Activated naive CD8-positive, alpha-beta T cell treated with anti-CD3 and anti-CD28 coated beads, Interleukin-2, amount 10 ng/mL, durations not matched to agents 7 days and 5 days (primary cell): ENCODE data around the gene ZNRD2. TPM values are rescaled to one million over a fixed set of nuclear protein-coding genes. Genes with fewer than 3 reads are reported as not detected.

Experiments
- ATAC-seq: fragments of 150-1000 bp; cut with Tn5 transposase; one replicate; pipeline ENCODE4 v1.10.0; 2021; ENCODE audit warnings: low read depth, moderate library complexity
- POLR2A ChIA-PET: fragments of 350-600 bp; sonication (Branson Sonifier 250); formaldehyde crosslinking; loops from one replicate; lab custom pipeline; 2021; ENCODE audit warnings: antibody characterized with exemption; lab: Charles Lee
- DNase-seq: peaks from one replicate; pipeline ENCODE4 v3.0.0; 2021
- H3K27ac Mint-ChIP-seq: one replicate; pipeline ENCODE4 v1.8.0; 2022; ENCODE audit warnings: mild to moderate bottlenecking, mixed read lengths
- H3K27me3 Mint-ChIP-seq: one replicate; pipeline ENCODE4 v1.8.0; 2022; ENCODE audit warnings: mild to moderate bottlenecking, moderate library complexity, mixed read lengths
- H3K36me3 Mint-ChIP-seq: one replicate; pipeline ENCODE4 v1.8.0; 2021; ENCODE audit warnings: mild to moderate bottlenecking, mixed read lengths
- H3K4me1 Mint-ChIP-seq: one replicate; pipeline ENCODE4 v1.8.0; 2021; ENCODE audit warnings: mixed read lengths
- H3K4me3 Mint-ChIP-seq: one replicate; pipeline ENCODE4 v1.8.0; 2022; ENCODE audit warnings: mild to moderate bottlenecking, moderate library complexity, mixed read lengths
- H3K9me3 Mint-ChIP-seq: one replicate; pipeline ENCODE4 v1.8.0; 2021; ENCODE audit warnings: mixed read lengths
- total RNA-seq, 2 experiments: library from RNA; stranded (reverse); gene quantifications; one replicate each; pipeline ENCODE4 v1.2.3, GENCODE V29; 2021

Gene ZNRD2
- total RNA-seq, 2 experiments from 2014 or later = 27.2 to 30.0 TPM

DNA sequence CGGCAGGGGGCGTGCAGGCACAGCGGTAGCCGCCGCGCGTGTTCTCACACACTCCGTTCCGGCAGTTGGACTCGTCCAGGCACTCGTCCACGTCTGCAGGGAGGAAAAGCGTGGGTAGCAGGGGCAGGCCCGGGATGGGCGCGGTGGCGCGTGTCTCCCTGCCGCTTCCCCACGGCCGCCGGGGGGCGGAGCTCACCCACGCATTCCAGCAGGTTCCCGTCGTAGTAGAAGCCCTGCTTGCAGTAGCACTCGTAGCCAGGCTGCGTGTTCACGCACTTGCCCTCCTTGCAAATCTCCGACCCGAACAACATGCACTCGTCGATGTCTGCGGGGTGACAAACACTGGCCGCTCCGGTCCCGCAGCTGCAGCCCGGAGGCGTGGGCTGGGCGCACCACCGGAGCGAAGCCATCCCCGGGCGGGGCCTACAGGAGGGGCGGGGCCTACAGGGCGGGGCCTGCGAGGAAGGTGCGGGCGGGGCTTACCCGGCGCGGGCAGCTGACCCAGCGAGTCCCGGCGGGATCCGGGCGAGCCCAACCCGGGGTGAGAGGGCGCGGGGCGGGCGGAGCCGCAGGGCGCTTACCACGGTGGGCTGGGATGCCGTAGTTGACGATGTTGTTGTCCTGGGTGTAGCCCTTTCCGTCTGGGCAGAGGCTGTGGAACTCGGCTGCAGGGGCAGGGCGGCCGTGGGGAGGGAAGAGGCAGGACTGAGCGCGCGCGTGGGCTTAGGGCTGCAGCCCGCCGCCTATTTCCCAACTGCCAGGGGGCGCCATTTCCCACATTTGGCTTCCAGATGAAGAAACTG is 29.8 kb upstream of the ZNRD2 start:
- peak; percentile 97 for DNase-seq
- Mint-ChIP-seq H3K9me3 (no peaks in the 10 kb centered on the region), H3K27ac (peak overlapping the region; percentile 83), H3K27me3 (no peaks in the 10 kb centered on the region), H3K36me3 (no peaks in the 10 kb centered on the region), H3K4me1 (peaks cover 4% of the 10 kb centered on the region), H3K4me3 (peak overlapping the region; percentile 83)
- POLR2A ChIA-PET = interaction anchor here (0.5 to 5.1 kb wide), 19 partner anchors 11 to 122 kb away, joined by 3 to 51 read pairs (median 7); partner anchors contain the start of genes EHBP1L1, FAM89B, KCNK7 and MALAT1
- ATAC-seq = peak; percentile 86

DNA sequence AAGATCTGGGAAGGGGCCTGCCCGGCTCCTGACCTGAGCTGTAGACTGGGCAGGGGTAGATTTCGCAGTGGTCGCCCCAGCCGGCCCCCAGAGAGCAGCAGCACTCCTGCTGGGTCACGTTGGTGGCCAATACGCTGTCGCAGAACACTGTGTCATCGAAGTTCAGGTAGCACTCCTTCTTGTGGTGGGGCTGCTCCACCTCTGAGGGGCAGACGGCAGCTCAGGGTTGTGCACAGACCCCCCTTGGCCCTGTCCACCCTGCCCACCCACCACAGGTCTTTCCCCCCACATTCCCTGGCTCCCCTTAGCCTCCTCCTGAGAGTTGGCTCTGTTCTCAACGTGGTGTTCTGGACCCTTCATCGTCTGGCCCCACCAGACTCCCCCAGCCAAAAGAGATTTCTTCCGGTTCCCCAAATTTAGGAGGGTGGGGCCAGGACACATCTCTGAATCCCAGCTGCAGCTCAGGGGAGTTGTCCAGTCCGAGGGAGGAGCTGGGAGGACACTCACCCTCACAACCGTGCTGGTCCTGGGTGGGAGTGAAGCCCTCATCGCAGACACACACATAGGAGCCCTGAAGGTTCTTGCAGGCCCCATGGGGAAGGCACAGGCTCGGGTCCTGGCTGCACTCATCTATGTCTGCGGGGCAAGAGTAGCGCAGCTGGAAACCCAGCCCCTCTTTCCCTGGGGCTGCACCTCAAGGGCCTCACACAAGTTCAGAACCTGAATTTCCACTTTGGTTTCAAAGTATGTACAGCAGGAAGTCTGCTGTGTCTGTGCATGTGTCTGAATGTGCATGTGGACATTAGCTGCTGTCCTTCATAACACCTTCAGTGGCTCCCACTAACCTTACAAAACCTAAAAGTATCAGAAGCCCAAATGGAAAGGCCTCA is 28.9 kb upstream of the ZNRD2 start:
- no peak for DNase-seq
- H3K9me3 Mint-ChIP-seq = no peaks in the 10 kb centered on the region
- no peaks in the 10 kb centered on the region for H3K36me3 Mint-ChIP-seq
- peaks cover 11% of the 10 kb centered on the region for H3K4me1 Mint-ChIP-seq
- POLR2A ChIA-PET = interaction anchor here (1.0 to 5.1 kb wide), 16 partner anchors 11 to 74 kb away, joined by 3 to 51 read pairs (median 9); partner anchors contain the start of genes EHBP1L1, FAM89B, KCNK7 and MALAT1
- ATAC-seq = no peak
- H3K27ac Mint-ChIP-seq = peak overlapping the region; percentile 83
- H3K4me3 Mint-ChIP-seq = peak overlapping the region; percentile 83
- no peaks in the 10 kb centered on the region for H3K27me3 Mint-ChIP-seq

DNA sequence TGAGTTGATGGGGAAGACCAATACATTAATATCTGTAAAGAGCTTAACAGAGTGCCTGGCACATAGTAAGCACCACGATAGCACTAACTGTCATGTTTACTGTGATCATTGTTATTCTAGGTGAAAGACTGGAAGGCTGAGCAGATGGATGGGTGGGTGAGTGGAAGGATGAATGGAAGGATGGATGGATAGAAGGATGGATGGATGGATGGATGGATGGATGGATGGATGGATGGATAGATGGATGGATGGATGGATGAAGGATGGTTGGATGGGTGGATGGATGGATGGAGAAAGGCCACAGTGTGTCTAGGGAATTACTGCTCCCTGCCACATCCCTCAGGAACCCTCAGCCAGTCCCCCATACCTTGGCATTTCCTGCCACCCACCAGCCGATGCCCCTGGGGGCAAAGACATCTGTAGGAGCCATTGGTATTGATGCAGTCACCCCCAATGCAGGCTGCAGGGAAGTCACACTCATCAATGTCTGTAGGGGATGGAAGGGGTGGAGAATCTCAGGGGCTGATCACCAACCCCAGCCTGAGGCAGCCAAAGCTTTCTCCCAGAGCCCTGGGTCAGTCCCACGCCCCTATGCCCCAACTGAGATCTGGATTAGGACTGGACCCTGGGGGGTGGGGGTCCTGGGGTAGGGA is 27.4 kb upstream of the ZNRD2 start:
- DNase-seq = no peak
- Mint-ChIP-seq H3K36me3 (peaks cover 2% of the 10 kb centered on the region), H3K9me3 (no peaks in the 10 kb centered on the region), H3K27ac (no peak overlapping the region), H3K4me3 (no peak overlapping the region), H3K27me3 (no peaks in the 10 kb centered on the region), H3K4me1 (peaks cover 15% of the 10 kb centered on the region)
- POLR2A ChIA-PET = interaction anchor here (0.7 to 5.1 kb wide), 4 partner anchors 9 to 46 kb away, joined by 3 to 51 read pairs (median 29); partner anchors contain the start of genes FAM89B and ZNRD2
- ATAC-seq = no peak

DNA sequence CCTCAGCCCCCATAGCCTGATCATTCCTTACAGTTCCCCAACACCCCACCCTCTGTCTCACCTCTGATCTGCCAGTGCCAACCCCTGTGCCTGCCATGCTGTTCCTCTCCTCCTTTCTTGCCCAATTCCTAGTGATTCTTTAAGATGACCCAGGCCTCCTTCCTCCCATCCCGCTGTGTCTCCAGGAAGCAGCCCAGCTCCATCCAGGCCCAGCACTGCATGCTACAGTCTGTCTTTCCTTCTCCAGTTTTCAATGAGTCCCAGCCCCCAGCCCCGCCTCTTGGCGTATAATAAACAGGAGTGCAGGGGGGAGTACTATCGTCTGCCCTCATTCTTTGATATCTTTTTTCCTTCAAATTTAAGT is 24.4 kb upstream of the ZNRD2 start:
- ATAC-seq = no peak
- Mint-ChIP-seq H3K27me3 (no peaks in the 10 kb centered on the region), H3K4me1 (peaks cover 28% of the 10 kb centered on the region), H3K27ac (peak overlapping the region; percentile 76), H3K9me3 (no peaks in the 10 kb centered on the region), H3K36me3 (peaks cover 19% of the 10 kb centered on the region), H3K4me3 (peak overlapping the region; percentile 80)
- DNase-seq = no peak
- POLR2A ChIA-PET = interaction anchor here (1.2 to 4.6 kb wide), 6 partner anchors 15 to 67 kb away, joined by 4 to 42 read pairs (median 9); partner anchors contain the start of genes FAM89B and ZNRD2

DNA sequence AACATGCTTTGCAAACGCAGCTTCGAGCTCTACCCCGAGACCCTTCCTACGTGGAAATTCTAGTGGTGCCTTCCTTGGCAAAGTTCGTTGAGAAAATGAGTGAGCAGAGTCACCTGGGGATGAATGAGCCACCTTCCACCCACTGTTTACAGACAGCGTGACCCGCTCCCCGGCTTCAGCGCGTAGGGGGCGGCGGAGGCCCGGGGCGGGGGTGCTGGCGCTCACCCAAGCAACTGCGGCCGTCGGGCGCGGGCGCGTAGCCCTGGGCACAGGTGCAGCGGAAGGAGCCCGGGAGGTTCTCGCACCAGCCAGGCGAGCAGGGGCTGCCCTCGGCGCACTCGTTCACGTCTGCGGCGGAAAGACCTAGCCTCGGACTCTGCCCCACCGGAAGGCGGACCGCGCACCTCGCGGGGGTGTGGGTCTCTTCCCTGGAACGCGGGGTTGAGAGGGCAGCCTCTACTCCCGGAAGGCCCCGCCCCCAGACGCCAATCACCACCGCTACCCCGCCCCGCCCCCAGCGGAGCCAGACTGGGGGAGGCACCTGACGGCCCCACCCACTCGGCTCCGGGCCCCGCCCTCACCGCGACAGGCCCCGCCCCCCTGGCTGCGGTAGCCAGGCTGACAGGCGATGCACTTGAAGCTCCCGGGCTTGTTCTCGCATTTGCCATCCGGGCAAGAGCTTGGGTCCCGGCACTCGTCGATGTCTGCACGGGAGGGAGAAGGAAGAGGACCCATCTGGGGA is 23.9 kb upstream of the ZNRD2 start:
- Mint-ChIP-seq H3K4me1 (peaks cover 28% of the 10 kb centered on the region), H3K27me3 (no peaks in the 10 kb centered on the region), H3K4me3 (peak overlapping the region; percentile 80), H3K27ac (peak overlapping the region; percentile 83), H3K9me3 (no peaks in the 10 kb centered on the region), H3K36me3 (peaks cover 25% of the 10 kb centered on the region)
- peak; percentile 81 for ATAC-seq
- peak; percentile 100 for DNase-seq
- POLR2A ChIA-PET = interaction anchor here (0.5 to 4.6 kb wide), 16 partner anchors 9 to 575 kb away, joined by 3 to 42 read pairs (median 4); partner anchors contain the start of genes FAM89B, MALAT1, RELA and ZNRD2

DNA sequence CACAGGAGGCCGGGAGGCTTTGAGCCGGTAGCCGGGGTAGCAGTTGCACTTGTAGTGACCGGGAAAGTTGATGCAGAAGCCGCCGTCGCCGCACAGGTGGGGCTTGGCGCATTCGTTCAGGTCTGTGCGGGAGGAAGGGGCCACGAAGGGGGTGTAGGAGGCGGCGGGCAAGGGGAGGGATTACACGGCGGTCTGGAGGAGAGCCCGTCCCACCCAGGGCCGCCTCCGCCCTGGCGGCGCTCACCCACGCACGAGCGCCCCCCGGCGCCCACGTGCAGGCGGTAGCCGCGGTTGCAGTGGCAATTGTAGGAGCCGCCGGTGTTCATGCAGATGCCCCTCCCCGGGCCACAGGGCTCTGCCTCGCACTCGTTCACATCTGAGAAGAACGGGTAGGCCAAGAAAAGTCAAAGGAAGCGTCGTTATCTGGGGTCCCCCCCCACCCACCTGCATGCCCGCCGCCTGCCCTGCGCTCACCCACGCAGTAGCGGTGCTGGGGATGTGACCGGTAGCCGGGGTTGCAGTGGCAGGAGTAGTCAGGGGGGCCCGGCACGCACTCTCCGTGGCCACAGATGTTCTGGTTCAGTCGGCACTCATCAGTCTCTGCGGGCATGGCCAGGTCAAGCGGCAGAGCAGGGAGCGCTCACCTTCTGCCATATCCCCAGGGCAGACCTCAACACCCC is 22.7 kb upstream of the ZNRD2 start:
- Mint-ChIP-seq H3K4me1 (peaks cover 39% of the 10 kb centered on the region), H3K9me3 (no peaks in the 10 kb centered on the region), H3K36me3 (peaks cover 31% of the 10 kb centered on the region), H3K27me3 (no peaks in the 10 kb centered on the region), H3K4me3 (peak overlapping the region; percentile 80), H3K27ac (peak overlapping the region; percentile 60)
- ATAC-seq (no peak), DNase-seq (peak; percentile 45)
- POLR2A ChIA-PET = interaction anchor here (1.1 to 4.6 kb wide), 8 partner anchors 10 to 142 kb away, joined by 3 to 42 read pairs (median 4); partner anchors contain the start of genes FAM89B, MALAT1 and ZNRD2

DNA sequence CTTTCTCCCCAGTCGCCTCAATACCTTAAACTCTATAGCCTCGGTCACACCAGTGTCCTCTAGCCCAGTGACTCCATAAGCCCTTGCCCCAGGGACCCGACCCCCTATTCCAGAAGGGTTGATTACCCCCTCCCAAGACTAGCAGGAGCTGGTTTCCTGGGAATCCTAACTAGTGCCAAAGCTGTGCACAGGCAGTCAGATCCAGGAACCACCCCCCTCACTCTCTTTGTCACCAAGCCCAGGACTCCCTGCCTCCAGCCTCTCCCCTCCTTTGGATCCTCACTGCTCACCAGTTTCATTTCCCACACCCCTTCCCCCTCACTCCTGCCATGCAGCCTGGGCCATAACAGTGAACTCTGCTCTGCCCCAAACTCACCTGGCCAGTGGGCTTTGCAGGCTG is 21.9 kb upstream of the ZNRD2 start:
- POLR2A ChIA-PET = interaction anchor here (1.1 to 1.9 kb wide), 3 partner anchors 17 to 46 kb away, joined by 3 to 10 read pairs (median 3); partner anchors contain the start of gene ZNRD2
- Mint-ChIP-seq H3K4me3 (peak overlapping the region; percentile 48), H3K27me3 (no peaks in the 10 kb centered on the region), H3K4me1 (peaks cover 43% of the 10 kb centered on the region), H3K27ac (peak overlapping the region; percentile 60), H3K36me3 (peaks cover 31% of the 10 kb centered on the region), H3K9me3 (no peaks in the 10 kb centered on the region)
- DNase-seq (peak; percentile 24), ATAC-seq (no peak)

DNA sequence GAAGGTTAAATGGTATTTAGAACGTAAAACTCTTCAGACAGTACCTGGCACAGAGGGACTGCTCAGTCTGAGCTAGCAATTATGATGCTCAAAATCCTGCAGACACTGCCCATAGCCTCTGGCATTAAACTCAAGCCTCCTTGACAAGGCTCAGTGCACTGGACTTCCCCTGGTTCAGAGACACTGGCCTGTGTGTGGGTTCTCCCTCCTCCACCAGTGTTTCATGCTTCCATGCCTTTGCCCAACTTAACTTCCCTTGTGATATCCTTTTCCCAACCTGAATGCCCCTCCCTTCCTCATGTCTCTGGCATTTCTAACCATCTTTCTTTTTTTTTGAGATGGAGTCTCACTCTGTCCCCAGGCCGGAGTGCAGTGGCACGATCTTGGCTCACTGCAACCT is 21.2 kb upstream of the ZNRD2 start:
- no peak for DNase-seq
- Mint-ChIP-seq H3K9me3 (no peaks in the 10 kb centered on the region), H3K27ac (no peak overlapping the region), H3K36me3 (peaks cover 31% of the 10 kb centered on the region), H3K4me3 (no peak overlapping the region), H3K4me1 (peaks cover 43% of the 10 kb centered on the region), H3K27me3 (no peaks in the 10 kb centered on the region)
- POLR2A ChIA-PET = interaction anchor here (0.6 to 1.9 kb wide), 3 partner anchors 10 to 21 kb away, joined by 3 to 10 read pairs (median 4); partner anchors contain the start of gene ZNRD2
- ATAC-seq = no peak

DNA sequence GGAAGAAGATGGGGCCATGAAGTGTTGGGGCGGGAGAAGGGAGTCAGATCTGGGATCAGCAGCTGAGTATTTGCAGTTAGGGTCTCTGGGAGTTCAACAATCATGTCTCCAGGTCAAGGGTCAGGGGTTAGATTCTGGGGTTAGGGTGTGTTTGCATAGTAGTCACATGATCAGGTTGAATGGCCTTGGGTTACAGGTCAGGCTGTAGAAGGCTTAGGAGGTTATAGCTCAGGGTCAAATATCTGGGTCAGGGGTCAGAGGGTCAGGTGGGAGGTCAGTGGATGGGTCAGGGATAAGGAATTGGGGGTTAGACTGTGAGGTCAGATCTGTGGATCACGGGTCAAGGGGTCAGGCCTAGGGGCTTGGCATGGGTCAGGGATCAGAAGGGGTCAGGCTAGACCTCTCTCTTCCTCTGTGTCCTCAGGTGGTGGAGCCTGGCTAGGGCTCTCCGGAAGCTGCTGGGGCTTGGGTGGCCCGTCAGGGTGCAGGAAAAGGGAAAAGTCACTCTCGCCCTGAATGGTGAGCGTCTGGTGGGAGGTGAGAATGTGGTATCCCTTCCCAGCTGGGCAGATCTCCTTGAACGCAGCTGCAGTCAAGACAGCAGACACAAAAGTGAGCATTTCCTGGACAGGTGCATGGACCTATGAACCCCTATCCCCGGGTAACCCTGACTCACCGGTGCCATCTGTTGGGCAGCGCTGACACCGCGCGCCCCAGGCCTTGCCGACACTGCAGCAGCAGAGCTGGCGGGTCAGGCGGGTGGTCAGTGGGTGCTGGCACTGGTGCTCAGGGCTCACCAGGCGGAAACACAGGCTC is 18.5 kb upstream of the ZNRD2 start:
- Mint-ChIP-seq H3K4me3 (no peak overlapping the region), H3K27ac (peak overlapping the region; percentile 30), H3K4me1 (peaks cover 57% of the 10 kb centered on the region), H3K9me3 (no peaks in the 10 kb centered on the region), H3K36me3 (peaks cover 29% of the 10 kb centered on the region), H3K27me3 (no peaks in the 10 kb centered on the region)
- DNase-seq (peak; percentile 74), ATAC-seq (peak; percentile 29)
- POLR2A ChIA-PET = interaction anchor here (1.0 to 3.7 kb wide), 9 partner anchors 10 to 130 kb away, joined by 3 to 34 read pairs (median 6); partner anchors contain the start of genes FAM89B, SCYL1 and ZNRD2

DNA sequence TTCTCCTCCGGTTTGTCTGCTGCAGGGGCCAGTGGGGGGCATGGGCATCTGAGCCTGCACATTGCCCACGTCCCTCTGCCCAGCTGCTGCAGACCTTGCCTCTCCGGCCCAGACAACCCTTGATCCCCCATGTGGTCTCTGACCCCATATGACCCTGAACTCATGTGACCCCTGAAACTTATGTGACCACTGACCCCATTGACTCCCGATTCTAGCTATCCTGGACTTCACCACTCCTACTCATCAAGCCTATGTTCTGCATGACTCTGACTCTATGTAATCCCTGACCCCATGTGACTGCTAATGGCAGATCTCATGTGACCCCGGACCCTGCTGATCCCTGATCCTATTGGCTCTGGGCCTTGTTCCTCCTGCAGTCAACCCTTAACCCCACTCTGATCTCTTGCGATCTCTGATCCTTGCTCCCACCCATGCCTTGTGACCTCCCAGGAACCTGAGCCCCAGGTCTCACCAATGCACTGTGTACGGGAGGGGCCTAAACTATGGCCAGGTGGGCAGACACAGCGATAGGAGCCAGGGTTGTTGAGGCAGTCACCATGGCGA is 17.8 kb upstream of the ZNRD2 start:
- H3K27me3 Mint-ChIP-seq = no peaks in the 10 kb centered on the region
- peaks cover 29% of the 10 kb centered on the region for H3K36me3 Mint-ChIP-seq
- DNase-seq (no peak), ATAC-seq (no peak)
- H3K4me1 Mint-ChIP-seq = peaks cover 59% of the 10 kb centered on the region
- peak overlapping the region; percentile 30 for H3K27ac Mint-ChIP-seq
- POLR2A ChIA-PET = interaction anchor here (0.9 to 3.7 kb wide), 12 partner anchors 10 to 131 kb away, joined by 3 to 34 read pairs (median 6); partner anchors contain the start of genes EHBP1L1, FAM89B, PCNX3 and SCYL1
- H3K9me3 Mint-ChIP-seq = no peaks in the 10 kb centered on the region
- peak overlapping the region; percentile 1 for H3K4me3 Mint-ChIP-seq
